ENCODE results near the gene ARL3. TPM values are rescaled to one million over a fixed set of nuclear protein-coding genes. Genes with fewer than 3 reads are reported as not detected.

Gene ARL3
- total RNA-seq, 3 donors from 2014 or later: 2.4 to 11.2 (median 4.4) TPM

GRCh38 chr10:102630663-102631062 lies 83.5 kb downstream of the ARL3 start:
- H3K4me3 ChIP-seq: no peak overlapping the region
- peaks cover 14% of the 10 kb centered on the region for H3K4me1 ChIP-seq (ENCODE audit: low read depth)
- intact Hi-C loops (cut with DNase I, micrococcal nuclease): no loop called here
- ATAC-seq (no peak), DNase-seq (peak in 1 of 3 donors; percentile 8)
- no peaks in the 10 kb centered on the region for H3K9me3 ChIP-seq
- no peaks in the 10 kb centered on the region for H3K36me3 ChIP-seq (ENCODE audit: low read depth)
- TF ChIP-seq, protein P1, sequence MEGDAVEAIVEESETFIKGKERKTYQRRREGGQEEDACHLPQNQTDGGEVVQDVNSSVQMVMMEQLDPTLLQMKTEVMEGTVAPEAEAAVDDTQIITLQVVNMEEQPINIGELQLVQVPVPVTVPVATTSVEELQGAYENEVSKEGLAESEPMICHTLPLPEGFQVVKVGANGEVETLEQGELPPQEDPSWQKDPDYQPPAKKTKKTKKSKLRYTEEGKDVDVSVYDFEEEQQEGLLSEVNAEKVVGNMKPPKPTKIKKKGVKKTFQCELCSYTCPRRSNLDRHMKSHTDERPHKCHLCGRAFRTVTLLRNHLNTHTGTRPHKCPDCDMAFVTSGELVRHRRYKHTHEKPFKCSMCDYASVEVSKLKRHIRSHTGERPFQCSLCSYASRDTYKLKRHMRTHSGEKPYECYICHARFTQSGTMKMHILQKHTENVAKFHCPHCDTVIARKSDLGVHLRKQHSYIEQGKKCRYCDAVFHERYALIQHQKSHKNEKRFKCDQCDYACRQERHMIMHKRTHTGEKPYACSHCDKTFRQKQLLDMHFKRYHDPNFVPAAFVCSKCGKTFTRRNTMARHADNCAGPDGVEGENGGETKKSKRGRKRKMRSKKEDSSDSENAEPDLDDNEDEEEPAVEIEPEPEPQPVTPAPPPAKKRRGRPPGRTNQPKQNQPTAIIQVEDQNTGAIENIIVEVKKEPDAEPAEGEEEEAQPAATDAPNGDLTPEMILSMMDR (IDR thresholded peaks at IDR 0.05): no peak

GRCh38 chr10:102629661-102630614 lies 84.3 kb downstream of the ARL3 start:
- TF ChIP-seq, protein P1 (IDR thresholded peaks at IDR 0.05): no peak
- Histone ChIP-seq H3K9me3 (no peaks in the 10 kb centered on the region), H3K4me1 (ENCODE audit: low read depth) (peaks cover 14% of the 10 kb centered on the region), H3K4me3 (no peak overlapping the region), H3K36me3 (ENCODE audit: low read depth) (no peaks in the 10 kb centered on the region)
- ATAC-seq (no peak), DNase-seq (peak in 2 of 3 donors; percentile 17 to 21)
- intact Hi-C loops (cut with DNase I, micrococcal nuclease): no loop called here

- Histone ChIP-seq H3K36me3 (ENCODE audit: low read depth) (no peaks in the 10 kb centered on the region), H3K4me1 (ENCODE audit: low read depth) (peaks cover 13% of the 10 kb centered on the region), H3K4me3 (no peak overlapping the region), H3K9me3 (no peaks in the 10 kb centered on the region)
- DNase-seq (peak in 2 of 3 donors; percentile 46 to 60), ATAC-seq (no peak)
- intact Hi-C loops (cut with DNase I, micrococcal nuclease): no loop called here
- TF ChIP-seq, protein P1 (IDR thresholded peaks at IDR 0.05): no peak
Measured at GRCh38 chr10:102628451-102628911, 85.7 kb downstream of the ARL3 start.

DNA sequence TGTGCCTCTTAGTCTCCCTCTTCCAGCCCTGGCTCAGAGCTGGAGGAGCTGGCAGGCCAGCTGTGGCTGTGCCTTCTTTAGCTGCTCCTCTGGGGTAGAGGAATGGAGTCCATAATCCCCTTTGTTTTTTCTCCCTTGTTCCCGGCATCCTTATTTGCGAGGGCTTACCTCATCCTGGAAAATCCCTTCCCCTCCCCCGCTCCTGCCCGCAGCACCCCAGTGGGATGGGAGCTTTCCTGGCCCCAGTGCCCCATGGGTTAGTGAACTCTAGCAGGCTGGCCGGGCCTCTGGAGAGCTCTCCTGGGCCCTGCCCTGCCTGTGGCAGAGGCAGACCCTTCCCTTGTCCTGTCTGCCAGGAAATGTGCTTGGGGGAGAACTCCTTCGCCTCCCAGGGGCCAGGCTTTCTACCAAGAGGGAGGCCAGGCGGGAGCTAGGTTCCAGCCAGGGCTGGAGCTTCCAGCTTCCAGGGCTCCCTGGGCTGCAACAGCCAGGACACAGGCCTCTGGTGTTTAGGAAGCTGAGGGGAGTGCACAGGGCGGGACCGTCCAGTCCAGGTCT lies 86.4 kb downstream of the ARL3 start:
- Histone ChIP-seq H3K4me1 (ENCODE audit: low read depth) (peaks cover 6% of the 10 kb centered on the region), H3K9me3 (no peaks in the 10 kb centered on the region), H3K36me3 (ENCODE audit: low read depth) (no peaks in the 10 kb centered on the region), H3K4me3 (no peak overlapping the region)
- intact Hi-C loops (cut with DNase I, micrococcal nuclease): no loop called here
- peak; percentile 29 for ATAC-seq
- TF ChIP-seq, protein P1 (IDR thresholded peaks at IDR 0.05): no peak
- peak in 2 of 3 donors; percentile 26 to 60 for DNase-seq

GRCh38 chr10:102627291-102627735 lies 86.9 kb downstream of the ARL3 start:
- TF ChIP-seq, protein P1 (IDR thresholded peaks at IDR 0.05): no peak
- H3K4me3 ChIP-seq: no peak overlapping the region
- ATAC-seq (peak; percentile 5), DNase-seq (peak in 1 of 3 donors; percentile 13)
- H3K4me1 ChIP-seq (ENCODE audit: low read depth): peaks cover 5% of the 10 kb centered on the region
- intact Hi-C loops (cut with DNase I, micrococcal nuclease): no loop called here
- no peaks in the 10 kb centered on the region for H3K9me3 ChIP-seq
- H3K36me3 ChIP-seq (ENCODE audit: low read depth): no peaks in the 10 kb centered on the region

Measured in mucosa of descending colon (tissue), 3 donors.